Stimulated activated CD8-positive, alpha-beta memory T cell treated with anti-CD3 and anti-CD28 coated beads, Interleukin-7, amount 100 ng/mL, for 4 hours (primary cell): ENCODE measurements around the gene GRIA4.

Source experiments
- DNase-seq, 2 donors: peaks; one replicate each; pipeline ENCODE4 v3.0.0-alpha.2; 2020; ENCODE audit warnings: low read depth in 2 of 2

Gene GRIA4

GRCh38 chr11:105639527-105639926, 29.7 kb downstream of the GRIA4 start:
- no peak for DNase-seq

- DNase-seq, result no peak
Observed at GRCh38 chr11:105641433-105641832, 31.6 kb downstream of the GRIA4 start.

- no peak for DNase-seq
Observed at GRCh38 chr11:105642870-105643269, 33.0 kb downstream of the GRIA4 start.

GRCh38 chr11:105644839-105645573, 35.1 kb downstream of the GRIA4 start:
- no peak for DNase-seq

- DNase-seq, result no peak
Observed at GRCh38 chr11:105647780-105648179, 37.9 kb downstream of the GRIA4 start.

GRCh38 chr11:105648762-105649161, 38.9 kb downstream of the GRIA4 start:
- DNase-seq, result no peak

GRCh38 chr11:105665281-105665680, 55.4 kb downstream of the GRIA4 start:
- DNase-seq, result no peak

- DNase-seq, result no peak
Observed at GRCh38 chr11:105667441-105667840, 57.6 kb downstream of the GRIA4 start.

GRCh38 chr11:105670811-105671210, 60.9 kb downstream of the GRIA4 start:
- no peak for DNase-seq

GRCh38 chr11:105673089-105673488, 63.2 kb downstream of the GRIA4 start:
- no peak for DNase-seq

- no peak for DNase-seq
Observed at GRCh38 chr11:105689631-105690030, 79.8 kb downstream of the GRIA4 start.

GRCh38 chr11:105690467-105690866, 80.6 kb downstream of the GRIA4 start:
- DNase-seq, result no peak

GRCh38 chr11:105693075-105693759, 83.3 kb downstream of the GRIA4 start:
- no peak for DNase-seq

GRCh38 chr11:105696000-105696399, 86.1 kb downstream of the GRIA4 start:
- no peak for DNase-seq

- no peak for DNase-seq
Observed at GRCh38 chr11:105697291-105697690, 87.4 kb downstream of the GRIA4 start.

GRCh38 chr11:105699203-105699602, 89.3 kb downstream of the GRIA4 start:
- no peak for DNase-seq

GRCh38 chr11:105700271-105700670, 90.4 kb downstream of the GRIA4 start:
- no peak for DNase-seq

GRCh38 chr11:105701098-105701497, 91.2 kb downstream of the GRIA4 start:
- DNase-seq, result no peak

GRCh38 chr11:105705786-105706530, 96.1 kb downstream of the GRIA4 start:
- DNase-seq, result no peak

GRCh38 chr11:105713106-105713505, 103.2 kb downstream of the GRIA4 start:
- no peak for DNase-seq

GRCh38 chr11:105713696-105714095, 103.8 kb downstream of the GRIA4 start:
- no peak for DNase-seq

GRCh38 chr11:105718641-105719040, 108.8 kb downstream of the GRIA4 start:
- DNase-seq, result no peak
